ENCODE results near the gene CDHR1. TPM values are rescaled to one million over a fixed set of nuclear protein-coding genes. Genes with fewer than 3 reads are reported as not detected.

CDHR1 gene
- total RNA-seq, 4 donors from 2014 or later, result 0.17 to 0.22 TPM; not detected in 2

DNA sequence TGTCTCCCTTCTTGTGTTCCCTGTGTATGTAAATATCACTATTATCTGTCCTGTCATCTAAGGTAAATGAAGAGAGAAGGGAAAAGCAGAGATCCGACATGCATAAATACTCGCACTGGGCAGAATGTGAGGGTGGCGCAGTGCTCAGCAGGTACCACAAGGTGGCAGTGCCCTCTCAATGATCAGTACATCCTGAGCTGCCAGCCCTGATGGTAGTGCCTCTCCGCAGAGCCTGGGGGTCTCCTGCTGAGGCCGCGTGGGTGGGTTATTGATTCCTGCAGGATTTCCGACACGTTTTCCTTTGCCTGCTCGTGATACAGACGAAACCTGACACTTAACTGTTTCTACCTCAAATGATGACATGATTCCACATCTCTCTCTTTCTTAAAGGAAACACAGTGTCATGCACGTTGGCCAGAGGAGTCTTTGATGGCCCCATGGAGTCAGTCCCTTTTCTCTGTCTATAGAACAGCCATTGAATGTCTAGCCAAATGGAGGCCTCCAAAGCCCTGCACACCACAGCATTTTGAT, 70.3 kb downstream of the CDHR1 start:
- TF ChIP-seq, protein P1, sequence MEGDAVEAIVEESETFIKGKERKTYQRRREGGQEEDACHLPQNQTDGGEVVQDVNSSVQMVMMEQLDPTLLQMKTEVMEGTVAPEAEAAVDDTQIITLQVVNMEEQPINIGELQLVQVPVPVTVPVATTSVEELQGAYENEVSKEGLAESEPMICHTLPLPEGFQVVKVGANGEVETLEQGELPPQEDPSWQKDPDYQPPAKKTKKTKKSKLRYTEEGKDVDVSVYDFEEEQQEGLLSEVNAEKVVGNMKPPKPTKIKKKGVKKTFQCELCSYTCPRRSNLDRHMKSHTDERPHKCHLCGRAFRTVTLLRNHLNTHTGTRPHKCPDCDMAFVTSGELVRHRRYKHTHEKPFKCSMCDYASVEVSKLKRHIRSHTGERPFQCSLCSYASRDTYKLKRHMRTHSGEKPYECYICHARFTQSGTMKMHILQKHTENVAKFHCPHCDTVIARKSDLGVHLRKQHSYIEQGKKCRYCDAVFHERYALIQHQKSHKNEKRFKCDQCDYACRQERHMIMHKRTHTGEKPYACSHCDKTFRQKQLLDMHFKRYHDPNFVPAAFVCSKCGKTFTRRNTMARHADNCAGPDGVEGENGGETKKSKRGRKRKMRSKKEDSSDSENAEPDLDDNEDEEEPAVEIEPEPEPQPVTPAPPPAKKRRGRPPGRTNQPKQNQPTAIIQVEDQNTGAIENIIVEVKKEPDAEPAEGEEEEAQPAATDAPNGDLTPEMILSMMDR (IDR thresholded peaks at IDR 0.05; ENCODE audit: low read depth), result no peak

GRCh38 chr10:84265418-84265817, 71.1 kb downstream of the CDHR1 start:
- TF ChIP-seq, protein P1 (IDR thresholded peaks at IDR 0.05; ENCODE audit: low read depth), result no peak

GRCh38 chr10:84267503-84268126, 73.3 kb downstream of the CDHR1 start:
- TF ChIP-seq, protein P1 (IDR thresholded peaks at IDR 0.05; ENCODE audit: low read depth), result no peak

DNA sequence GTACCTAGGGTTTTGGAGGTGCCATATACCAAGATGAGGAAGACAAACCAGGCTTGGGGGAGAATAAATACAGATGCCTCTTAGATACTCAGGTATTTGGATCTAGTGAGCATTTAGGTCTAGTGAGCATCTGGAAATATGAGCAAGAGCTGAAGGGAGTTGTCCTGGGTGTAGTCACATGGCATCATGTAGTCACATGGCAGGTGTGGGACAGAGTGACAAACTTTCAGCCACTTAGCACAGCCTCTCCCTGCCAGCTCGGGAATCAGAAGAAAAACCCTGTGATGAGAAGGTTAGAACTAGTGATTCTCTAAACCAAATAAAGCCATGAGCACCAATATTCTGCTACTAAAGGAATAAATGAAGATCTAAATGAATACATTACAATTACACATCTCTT, 74.8 kb downstream of the CDHR1 start:
- TF ChIP-seq, protein P1 (IDR thresholded peaks at IDR 0.05; ENCODE audit: low read depth), result no peak

Other genes with a start within 250 kb of the CDHR1 start
- 100 to 1,000 TPM; 112 to 162 (median 141) TPM for gene GHITM, start 55.0 kb upstream of the CDHR1 start, total RNA-seq
- gene GPR15LG, start 20.7 kb upstream of the CDHR1 start, total RNA-seq, result not detected
- not detected for gene LRIT2, start 31.0 kb downstream of the CDHR1 start, total RNA-seq
- not detected for gene LRIT1, start 47.0 kb downstream of the CDHR1 start, total RNA-seq
- gene RGR, start 50.5 kb downstream of the CDHR1 start, total RNA-seq, result under 1 TPM in 1 of 4 donors, not detected in 3; 0.44 TPM
- gene CCSER2, start 134.1 kb downstream of the CDHR1 start, total RNA-seq, result 10 to 100 TPM; 43.7 to 63.9 (median 58.1) TPM

Data from subcutaneous adipose tissue (tissue), 4 donors.